GM12878 (cell line): ENCODE results near the gene FAM193A. TPM values are rescaled to one million over a fixed set of nuclear protein-coding genes. Genes with fewer than 3 reads are reported as not detected.

ENCODE experiments used
- ATAC-seq: fragments of 200-7000 bp; cut with Tn5 transposase; 3 replicates; pipeline ENCODE4 v1.9.1; 2020; ENCODE audit warnings: mild to moderate bottlenecking, moderate library complexity
- BruUV-seq: library from RNA; stranded (reverse); fragments of 400-500 nt; replicated peaks from 2 replicates; lab custom pipeline; 2021; lab: Mats Ljungman, UMichigan
- CTCF ChIA-PET: fragments of 300-600 bp; sonication (Branson Sonifier 250); formaldehyde crosslinking; extraction: SDS; loops from one replicate; lab custom pipeline; 2021; ENCODE audit warnings: inconsistent platforms; lab: Yijun Ruan, JAX
- POLR2A ChIA-PET: fragments of 350-600 bp; formaldehyde crosslinking; extraction: SDS; loops from one replicate; lab custom pipeline; 2021; ENCODE audit warnings: inconsistent platforms; lab: Charles Lee
- RAD21 ChIA-PET: fragments of 300-600 bp; sonication (Branson Sonifier 250); formaldehyde crosslinking; loops from one replicate; lab custom pipeline; 2023; ENCODE audit warnings: antibody characterized with exemption; ENCODE audit not compliant: unreplicated experiment; lab: Charles Lee
- SMC1A ChIA-PET: fragments of 300-600 bp; sonication (Branson Sonifier 250); formaldehyde crosslinking; loops from one replicate; lab custom pipeline; 2023; ENCODE audit not compliant: unreplicated experiment, uncharacterized antibody; lab: Charles Lee
- DNase-seq: peaks from one replicate; pipeline ENCODE4 v3.0.0-alpha.2; 2011; ENCODE audit warnings: low read depth, low spot score
- FAIRE-seq: peaks from 3 replicates; lab custom pipeline; 2011; peaks lifted over from hg19 to GRCh38; lab: Jason Lieb, UNC
- H2AFZ ChIP-seq: 2 replicates; pipeline ENCODE4 v1.6.0; 2011; ENCODE audit warnings: low read depth, low read length, control low read depth; ENCODE audit not compliant: control insufficient read depth
- H3K27ac ChIP-seq: 2 replicates; pipeline ENCODE4 v1.5.1; 2011; ENCODE audit warnings: control low read depth; ENCODE audit not compliant: control insufficient read depth, insufficient read depth
- H3K27me3 ChIP-seq, 2 experiments: replicated peaks in 1 of 2; 2 replicates each; pipeline versions ENCODE4 v1.6.0 to v1.6.1; 2011; ENCODE audit warnings: low read length in 1 of 2; ENCODE audit not compliant: control insufficient read depth in 2 of 2, insufficient read depth in 2 of 2
- H3K36me3 ChIP-seq, 2 experiments: 2 replicates each; pipeline ENCODE4 v1.5.1; 2011; ENCODE audit warnings: low read length in 1 of 2; ENCODE audit not compliant: control insufficient read depth in 2 of 2, insufficient read depth in 2 of 2
- H3K4me1 ChIP-seq: 2 replicates; pipeline ENCODE4 v1.6.1; 2011; ENCODE audit warnings: mild to moderate bottlenecking, low read length, moderate library complexity, mixed read lengths; ENCODE audit not compliant: control insufficient read depth, insufficient read depth
- H3K4me2 ChIP-seq: 2 replicates; pipeline ENCODE4 v1.6.0; 2011; ENCODE audit warnings: control low read depth; ENCODE audit not compliant: control insufficient read depth, insufficient read depth
- H3K4me3 ChIP-seq: fragments of 200-600 bp; sonication (generic); 2 replicates; pipeline ENCODE4 v1.5.1; 2016
- H3K79me2 ChIP-seq: 2 replicates; pipeline ENCODE4 v1.6.0; 2011; ENCODE audit warnings: low read length; ENCODE audit not compliant: control insufficient read depth, insufficient read depth
- H3K9ac ChIP-seq: 2 replicates; pipeline ENCODE4 v1.8.0; 2011; ENCODE audit warnings: low read length, control low read depth, mixed read lengths; ENCODE audit not compliant: control insufficient read depth, insufficient read depth
- H3K9me3 ChIP-seq: replicated peaks from 3 replicates; pipeline ENCODE4 v1.5.1; 2011; ENCODE audit warnings: mild to moderate bottlenecking, low read length; ENCODE audit not compliant: control insufficient read depth, insufficient read depth
- H4K20me1 ChIP-seq: 2 replicates; pipeline ENCODE4 v1.6.0; 2011; ENCODE audit not compliant: control insufficient read depth, insufficient read depth
- ATF3 ChIP-seq: IDR thresholded peaks from 2 replicates; pipeline ENCODE4 v1.6.1; 2011; ENCODE audit warnings: low read depth, mild to moderate bottlenecking, low read length, moderate library complexity, borderline replicate concordance; ENCODE audit errors: extremely low read depth
- BRCA1 ChIP-seq: IDR thresholded peaks from 2 replicates; pipeline ENCODE4 v1.6.1; 2011; ENCODE audit warnings: low read depth, low read length, improper control_type of control experiment
- DPF2 ChIP-seq: fragments of 450-650 bp; IDR thresholded peaks from 2 replicates; pipeline ENCODE4 v1.6.1; 2017; ENCODE audit warnings: mild to moderate bottlenecking
- ETV6 ChIP-seq, 2 experiments: fragments of 450-650 bp in 1 of 2; IDR thresholded peaks in 1 of 2; conservative IDR thresholded peaks in 1 of 2; 2 replicates each; pipeline ENCODE4 v1.6.1; 2014; ENCODE audit warnings: antibody characterized with exemption in 1 of 2, borderline replicate concordance in 1 of 2, low read depth in 1 of 2, mild to moderate bottlenecking in 1 of 2, moderate library complexity in 1 of 2
- NFIC ChIP-seq: IDR thresholded peaks from 2 replicates; pipeline ENCODE4 v1.6.1; 2012; ENCODE audit warnings: low read depth, mild to moderate bottlenecking, inconsistent platforms, low read length, moderate library complexity
- NR2C1 ChIP-seq: fragments of 450-650 bp; IDR thresholded peaks from 2 replicates; pipeline ENCODE4 v1.6.1; 2017; ENCODE audit warnings: antibody characterized with exemption, mild to moderate bottlenecking, moderate library complexity
- RAD21 ChIP-seq: IDR thresholded peaks from 2 replicates; pipeline ENCODE4 v1.6.1; 2011; ENCODE audit warnings: mild to moderate bottlenecking, low read depth, low read length, moderate library complexity; ENCODE audit not compliant: insufficient read depth
- SREBF2 ChIP-seq: IDR thresholded peaks from 2 replicates; pipeline ENCODE4 v1.6.1; 2012; ENCODE audit warnings: mild to moderate bottlenecking, low read length
- ZNF24 ChIP-seq: fragments of 450-650 bp; IDR thresholded peaks from 2 replicates; pipeline ENCODE4 v1.6.1; 2017; ENCODE audit warnings: antibody characterized with exemption, mild to moderate bottlenecking
- WGBS: methylation state at CpG from one replicate; pipeline ENCODE4 v1.1.6; 2016; ENCODE audit warnings: low lambda C conversion rate; ENCODE audit not compliant: insufficient replicate concordance, insufficient coverage; ENCODE audit errors: missing lambda C conversion rate; 5-methylcytosine and 5-hydroxymethylcytosine counted together
- in situ Hi-C: fragments of 300-500 bp; cut with MboI; formaldehyde crosslinking; loops from 9 replicates; pipeline ENCODE4 v1.14.3; 2018; ENCODE audit warnings: mixed read lengths
- intact Hi-C: fragments of 100-400 bp; cut with micrococcal nuclease; formaldehyde crosslinking; loops from one replicate; pipeline ENCODE4 v1.14.2; 2022; ENCODE audit not compliant: unreplicated experiment
- polyA plus RNA-seq, 11 experiments: library from polyadenylated mRNA; depleted of rRNA in 4 of 11; unstranded in 6 of 11; stranded (reverse) in 5 of 11; fragments of >200 nt; fragmentation: Nextera tagmentation in 4 of 11; fragmentation: Illumina TruSeq in 1 of 11; extraction: Ambion mirVana in 4 of 11; extraction: Trizol in 1 of 11; gene quantifications; 1 replicate in 1 of 11; 2 replicates in 10 of 11; pipeline versions ENCODE4 v1.2.1 to v1.2.3, GENCODE V29; 2011 to 2016; ENCODE audit warnings: inconsistent platforms in 2 of 11, missing spikeins in 2 of 11, low read depth in 1 of 11
- total RNA-seq, 4 experiments: library from RNA; depleted of rRNA in 3 of 4; stranded (reverse); fragments of >200 nt in 3 of 4; fragmentation: Illumina TruSeq in 1 of 4; extraction: Trizol in 1 of 4; gene quantifications; 2 replicates each; pipeline versions ENCODE4 v1.2.1 to v1.2.3, GENCODE V29; 2013 to 2021
- TF ChIP-seq, protein P1 (sequence below): fragments of 450-650 bp; IDR thresholded peaks from 2 replicates; pipeline ENCODE4 v1.6.1; 2017; ENCODE audit warnings: borderline replicate concordance

Gene FAM193A
- total and polyA plus RNA-seq, 10 of the 15 experiments (the other 5 are each of a cell fraction or from before 2014, with no cell fraction given): 0.52 to 23.3 (median 7.4) TPM

DNA sequence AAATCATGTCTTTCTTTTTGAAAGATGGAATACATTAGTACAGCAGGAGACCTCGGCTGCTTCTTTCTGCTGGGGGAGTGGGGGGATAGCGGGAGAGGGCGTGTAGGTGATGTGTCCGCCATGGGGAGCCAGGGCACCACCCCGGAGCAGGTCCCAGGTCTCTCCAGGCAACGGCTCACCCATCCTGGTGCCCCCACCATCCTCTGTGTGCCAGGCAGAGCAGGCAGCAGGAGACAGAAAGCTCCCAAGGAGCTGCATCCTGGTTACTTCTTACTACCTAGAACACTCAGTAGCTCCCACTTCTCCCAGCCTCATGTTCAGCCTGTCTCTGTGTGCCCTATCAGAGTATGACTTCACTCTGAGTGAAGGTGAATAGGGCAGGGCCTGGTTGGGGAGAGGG is 196.1 kb downstream of the FAM193A start:
- Histone ChIP-seq H3K4me1 (peaks cover 3% of the 10 kb centered on the region; the same call in 1 of the 2 replicates), H2AFZ (no peak overlapping the region), H3K9ac (no peak overlapping the region), H3K4me2 (no peak overlapping the region), H3K36me3 (peaks cover 8 to 9% of the 10 kb centered on the region in 2 experiments; a peak in 3 of 4 replicates), H3K27me3 (no peaks in the 10 kb centered on the region), H3K9me3 (no peaks in the 10 kb centered on the region; the same call in 2 of the 3 replicates), H3K27ac (no peak overlapping the region), H3K79me2 (no peaks in the 10 kb centered on the region), H3K4me3 (no peak overlapping the region), H4K20me1 (no peaks in the 10 kb centered on the region)
- DNase-seq (no peak), ATAC-seq (no peak), FAIRE-seq (no peak)
- intact Hi-C loops (no loop called here), in situ Hi-C loops (no loop called here)
- SMC1A ChIA-PET: no interaction called here
- WGBS: 99% methylated on average over 5 of the region's 6 CpGs
- no peak for TF ChIP-seq NR2C1
- no peak for TF ChIP-seq DPF2
- TF ChIP-seq, protein P1, sequence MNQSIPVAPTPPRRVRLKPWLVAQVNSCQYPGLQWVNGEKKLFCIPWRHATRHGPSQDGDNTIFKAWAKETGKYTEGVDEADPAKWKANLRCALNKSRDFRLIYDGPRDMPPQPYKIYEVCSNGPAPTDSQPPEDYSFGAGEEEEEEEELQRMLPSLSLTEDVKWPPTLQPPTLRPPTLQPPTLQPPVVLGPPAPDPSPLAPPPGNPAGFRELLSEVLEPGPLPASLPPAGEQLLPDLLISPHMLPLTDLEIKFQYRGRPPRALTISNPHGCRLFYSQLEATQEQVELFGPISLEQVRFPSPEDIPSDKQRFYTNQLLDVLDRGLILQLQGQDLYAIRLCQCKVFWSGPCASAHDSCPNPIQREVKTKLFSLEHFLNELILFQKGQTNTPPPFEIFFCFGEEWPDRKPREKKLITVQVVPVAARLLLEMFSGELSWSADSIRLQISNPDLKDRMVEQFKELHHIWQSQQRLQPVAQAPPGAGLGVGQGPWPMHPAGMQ: no peak
- no peak for TF ChIP-seq NFIC
- TF ChIP-seq ATF3: no peak
- no peak for TF ChIP-seq RAD21
- TF ChIP-seq ZNF24: no peak
- no peak for TF ChIP-seq SREBF2
- TF ChIP-seq ETV6 (conservative IDR thresholded peaks at IDR 0.05 in 1 of 2, IDR thresholded peaks at IDR 0.05 in 1 of 2; ENCODE audit: borderline replicate concordance in 1 of 2, low read depth in 1 of 2): no peak
- TF ChIP-seq BRCA1: no peak
- RAD21 ChIA-PET: no interaction called here
- CTCF ChIA-PET: no interaction called here
- POLR2A ChIA-PET: no interaction called here
- BruUV-seq: no TSS peak
